Measurements from ENCODE around the gene NKAIN2.

Gene NKAIN2

DNA sequence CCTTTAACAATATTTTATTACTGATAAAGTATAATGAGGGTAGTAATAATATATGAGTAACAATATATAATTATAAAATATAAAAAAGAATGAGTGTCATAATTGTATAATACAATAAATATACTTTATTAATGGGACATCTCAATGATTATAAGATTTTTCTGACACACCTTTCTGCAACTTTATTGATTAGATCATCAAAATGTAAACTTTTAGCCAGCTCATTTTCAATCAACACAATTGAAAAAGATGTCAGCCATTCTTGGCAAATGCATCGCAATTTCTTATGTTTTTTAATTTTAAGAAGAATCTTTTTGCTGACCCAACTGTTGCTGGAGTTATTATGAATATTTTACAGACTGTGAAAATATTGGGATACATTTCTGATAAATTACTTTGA is 1026.2 kb downstream of the NKAIN2 start:
- DNase-seq (ENCODE audit: low spot score): no peak

DNA sequence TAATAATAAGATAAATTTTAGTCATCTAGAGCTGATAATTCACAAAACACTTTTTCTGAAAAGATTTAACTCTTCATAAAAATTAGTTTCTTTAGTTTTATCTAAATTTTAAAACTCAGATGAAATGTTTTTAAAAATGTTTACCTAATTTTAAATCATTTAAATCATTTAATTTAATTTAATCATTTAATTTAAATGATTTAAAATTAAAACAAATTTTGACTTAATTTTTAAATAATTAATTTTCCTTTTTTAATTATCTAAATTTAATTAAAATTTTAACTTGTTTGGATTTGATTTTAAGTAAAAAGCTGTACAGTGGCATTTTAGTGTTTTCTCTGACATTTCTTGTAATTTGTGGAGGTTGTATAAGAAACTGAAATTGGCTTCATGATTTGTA is 1026.8 kb downstream of the NKAIN2 start:
- no peak for DNase-seq (ENCODE audit: low spot score)

DNA sequence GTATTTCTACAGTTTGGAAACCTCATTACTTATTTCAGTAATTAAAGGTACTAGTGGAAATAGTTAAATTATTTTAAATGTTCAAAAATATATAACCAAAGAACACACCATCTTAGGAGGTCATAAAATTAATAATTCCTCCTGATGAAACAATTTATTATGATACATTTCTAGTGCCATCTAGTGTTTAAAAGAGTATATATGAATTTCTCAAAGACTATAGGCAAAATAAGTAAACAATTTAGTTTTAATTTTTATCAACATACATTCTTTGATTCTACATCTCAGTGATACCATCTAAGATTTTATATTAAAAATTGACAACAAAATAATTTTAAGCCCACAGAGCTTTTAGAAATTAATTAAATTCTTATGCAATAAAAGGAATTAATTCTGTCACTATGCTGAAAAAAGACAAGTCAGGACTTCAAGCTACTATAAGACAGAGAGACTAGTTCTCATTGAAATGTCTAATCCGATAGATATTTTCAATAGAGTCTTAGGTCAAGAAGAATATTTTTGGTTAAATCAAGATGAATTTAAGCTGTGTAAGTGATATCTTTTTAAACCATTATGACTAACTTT is 1050.8 kb downstream of the NKAIN2 start:
- no peak for DNase-seq (ENCODE audit: low spot score)

DNA sequence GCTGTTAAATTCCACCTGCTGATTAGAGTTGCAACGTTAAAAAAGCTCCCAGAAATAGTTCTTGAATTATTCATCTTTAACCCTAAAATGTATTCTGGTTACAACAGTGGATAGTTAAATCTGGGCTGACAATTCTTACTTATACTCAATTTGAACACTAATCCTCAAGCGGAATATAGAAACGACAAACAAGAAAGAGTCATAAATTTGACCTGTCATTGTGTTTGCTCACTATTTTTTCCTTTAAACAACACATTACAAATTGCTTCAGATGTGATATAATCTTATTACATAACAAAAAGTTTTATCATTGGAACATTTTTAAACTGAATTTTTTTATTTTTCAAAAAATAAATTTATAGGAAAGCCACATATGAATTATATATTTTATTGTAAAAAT is 1054.1 kb downstream of the NKAIN2 start:
- DNase-seq (ENCODE audit: low spot score): no peak

DNA sequence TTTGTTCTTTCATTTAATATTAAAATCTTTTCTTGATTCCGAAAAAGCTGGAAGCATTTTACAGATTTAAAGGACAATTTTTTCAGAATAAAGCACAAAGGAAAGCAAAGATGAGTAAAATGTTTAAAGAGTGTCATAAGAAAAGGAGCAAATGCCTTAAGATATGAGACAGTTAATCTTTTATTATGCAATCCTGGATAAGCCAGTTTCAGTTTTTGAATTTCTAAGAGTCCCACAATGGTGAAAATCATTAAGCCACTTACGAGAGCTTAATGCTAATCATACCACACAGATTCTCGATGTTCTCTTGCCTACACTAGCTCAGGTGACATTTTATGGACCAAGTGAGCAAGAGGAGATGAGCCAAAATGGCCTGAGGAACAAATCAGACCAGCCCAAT is 1054.9 kb downstream of the NKAIN2 start:
- DNase-seq (ENCODE audit: low spot score): no peak

DNA sequence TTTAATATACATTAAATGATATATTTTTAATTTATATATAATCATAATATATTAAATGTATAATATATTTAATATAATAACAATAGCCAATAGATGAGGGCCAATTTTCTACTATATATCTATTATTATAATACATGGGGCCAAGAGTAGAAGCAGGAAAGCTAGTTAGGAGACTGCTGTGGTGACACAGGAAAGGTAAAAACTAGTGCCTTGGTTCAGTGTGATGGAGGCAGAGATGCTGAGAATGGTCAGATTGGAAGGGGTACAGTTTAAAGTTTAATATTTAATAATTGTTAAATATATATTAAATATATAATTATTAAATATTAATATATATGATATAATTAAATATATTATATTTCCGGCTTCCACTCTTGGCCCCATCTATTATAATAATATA is 1055.7 kb downstream of the NKAIN2 start:
- DNase-seq (ENCODE audit: low spot score): no peak

DNA sequence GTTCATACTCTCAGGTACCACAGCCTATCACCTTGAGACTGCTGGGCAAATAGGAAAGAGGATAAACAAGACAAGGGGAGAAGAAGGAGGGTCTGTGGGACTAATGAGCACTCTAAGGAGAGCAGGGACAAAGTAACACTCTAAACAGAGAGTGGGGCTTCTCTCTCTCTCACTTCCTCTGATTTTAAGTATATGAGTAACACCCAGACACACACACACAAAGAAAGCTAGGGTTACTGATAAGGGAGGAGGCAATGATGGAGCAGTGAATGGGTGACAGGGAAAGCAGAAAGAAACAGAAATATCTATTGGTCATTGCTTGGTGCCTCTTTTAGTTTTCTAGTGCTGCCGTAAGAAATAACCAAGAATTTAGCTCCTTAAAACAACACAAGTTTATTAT is 1062.4 kb downstream of the NKAIN2 start:
- DNase-seq (ENCODE audit: low spot score): no peak

DNA sequence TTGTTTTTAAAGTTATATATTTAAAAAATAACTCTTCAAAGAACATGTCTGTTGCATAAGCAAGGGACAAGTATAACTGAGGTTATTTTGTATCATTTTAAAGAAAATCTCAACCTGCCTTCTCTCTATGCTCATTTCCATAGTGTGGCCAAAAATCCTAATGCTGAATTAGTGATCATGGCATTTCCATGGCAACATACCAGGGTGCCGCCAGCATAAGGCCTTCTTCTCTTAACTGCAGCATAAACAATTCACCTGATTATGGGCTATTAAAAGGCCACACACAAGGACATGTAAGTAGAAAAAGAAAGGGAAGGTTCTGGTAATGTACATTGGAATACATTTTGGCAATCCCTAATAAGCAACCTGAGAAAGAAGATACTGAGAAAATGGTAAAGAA is 1063.5 kb downstream of the NKAIN2 start:
- DNase-seq (ENCODE audit: low spot score): no peak

DNA sequence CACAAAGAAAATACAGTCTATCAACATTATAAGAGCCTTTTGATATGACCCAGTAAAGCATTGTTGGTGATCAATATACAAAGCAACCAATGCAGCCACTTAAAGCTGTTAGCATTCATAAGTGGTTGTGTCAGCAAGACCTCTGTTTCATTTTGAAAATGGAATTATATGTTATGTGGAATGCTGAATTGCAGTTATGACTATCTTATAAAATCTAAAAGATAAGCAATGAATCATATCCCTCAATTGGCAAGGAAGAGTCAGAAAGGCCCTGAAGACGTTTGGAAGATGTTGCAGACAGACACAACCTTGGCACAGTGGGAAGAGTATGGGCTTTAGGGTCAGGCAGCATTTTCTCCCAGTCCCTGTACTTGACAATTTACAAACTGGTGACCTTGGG is 1064.8 kb downstream of the NKAIN2 start:
- DNase-seq (ENCODE audit: low spot score): no peak

DNA sequence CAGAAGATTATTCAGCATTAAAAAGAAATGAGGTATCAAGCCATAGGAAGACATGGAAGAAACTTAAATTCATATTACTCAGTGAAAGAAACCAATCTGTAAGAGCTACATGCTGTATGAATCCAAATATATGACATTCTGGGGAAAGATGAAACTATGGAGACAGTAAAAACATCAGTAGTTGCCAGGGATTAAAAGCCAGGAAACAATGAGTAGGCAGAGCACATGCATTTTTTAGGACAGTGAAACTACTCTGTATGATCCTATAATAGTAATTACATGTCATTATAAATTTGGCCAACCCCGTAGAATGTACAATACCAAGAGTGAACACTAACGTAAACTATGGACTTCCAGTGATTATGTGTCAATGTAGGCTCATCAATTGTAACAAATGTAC is 1065.8 kb downstream of the NKAIN2 start:
- no peak for DNase-seq (ENCODE audit: low spot score)

DNA sequence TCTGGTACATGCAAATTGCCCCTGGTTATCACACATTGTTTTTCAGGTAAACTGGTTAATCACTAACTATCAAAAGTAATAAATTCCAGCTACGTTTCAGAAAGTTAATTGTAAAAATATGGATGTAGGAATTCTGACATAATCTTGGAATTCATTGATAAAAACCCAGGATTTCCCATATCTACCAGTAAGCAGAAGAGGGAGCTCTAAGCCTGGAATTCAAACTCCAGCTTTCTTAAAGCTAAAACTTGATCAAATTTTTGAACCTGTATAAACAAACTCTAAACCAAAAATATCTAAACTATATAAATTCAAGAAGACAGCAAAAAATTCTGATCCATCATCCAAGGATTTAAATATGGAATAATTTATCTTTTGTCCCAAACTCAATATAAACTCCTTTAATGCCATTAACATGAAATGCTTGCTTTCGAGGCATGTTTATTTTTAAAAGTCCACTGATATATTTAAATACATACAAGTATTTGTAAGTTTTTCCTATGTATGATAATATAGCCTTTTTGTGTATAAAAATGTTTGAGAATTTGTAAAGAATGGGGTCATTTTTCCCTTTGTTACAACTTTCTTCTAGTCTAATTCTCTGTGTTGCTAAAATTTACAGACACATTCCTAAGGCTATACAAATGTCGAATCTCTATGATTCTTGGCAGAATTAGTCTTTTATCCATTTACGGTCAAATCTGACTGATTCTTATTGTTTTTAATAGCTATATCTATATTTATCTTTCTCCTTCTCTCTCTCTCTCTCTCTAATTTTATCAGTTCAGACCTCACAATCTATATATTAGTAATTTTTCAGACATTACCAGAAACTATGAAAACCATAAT is 1067.2 kb downstream of the NKAIN2 start:
- DNase-seq (ENCODE audit: low spot score): peak; percentile 15

DNA sequence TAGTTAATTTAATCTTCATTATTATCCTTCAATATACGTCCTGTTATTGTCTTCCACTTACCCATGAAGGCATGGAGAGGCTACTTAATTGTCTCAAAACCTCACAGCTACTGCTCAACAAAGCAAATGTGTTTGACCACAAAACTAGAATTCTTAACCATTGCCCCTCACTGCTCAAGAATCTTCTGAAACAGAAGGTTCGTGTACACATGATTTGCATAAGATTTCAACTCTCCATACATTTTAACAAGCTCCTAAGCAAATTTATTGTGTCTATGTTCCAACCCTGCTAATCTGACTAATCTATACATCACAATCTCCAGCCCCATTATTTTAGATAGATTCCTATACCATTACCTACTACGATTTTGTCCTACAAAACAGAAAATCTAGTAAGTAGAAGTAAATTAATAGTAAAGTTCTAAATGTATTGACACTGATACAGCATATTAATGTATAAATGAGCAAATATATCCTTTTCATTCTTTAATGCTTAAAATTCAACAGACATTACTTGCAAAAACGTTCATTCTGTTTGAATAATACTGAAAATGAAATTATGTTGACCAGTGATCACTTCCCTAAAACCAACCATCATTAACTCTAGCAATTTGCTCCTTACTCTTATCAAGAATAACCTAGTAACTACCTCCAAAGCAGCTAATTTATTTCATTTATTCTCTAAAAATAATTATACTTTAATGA is 1068.8 kb downstream of the NKAIN2 start:
- no peak for DNase-seq (ENCODE audit: low spot score)

DNA sequence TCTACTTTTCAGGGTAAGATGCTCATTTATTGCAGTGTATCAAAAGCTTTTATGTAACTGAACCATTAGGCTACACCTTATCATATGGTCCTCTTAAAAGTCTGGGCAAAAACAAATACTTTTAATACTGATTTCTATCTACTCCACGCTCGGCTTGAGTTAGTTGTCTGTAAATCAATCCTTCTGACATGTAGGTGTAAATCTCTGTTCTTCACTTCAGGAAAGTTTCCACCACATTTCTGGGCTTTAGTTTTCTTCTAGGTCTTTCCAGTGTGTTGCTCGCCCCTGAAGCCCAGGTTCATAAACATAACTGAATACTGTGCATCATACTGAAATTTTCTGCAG is 1069.4 kb downstream of the NKAIN2 start:
- DNase-seq (ENCODE audit: low spot score): no peak

Data from iPS-NIHi11 (cell line).